ENCODE measurements around the gene RUFY2.
"Not testable (repeated sequence)": the region's sequence is repeated elsewhere in the genome, so short reads cannot be mapped to it uniquely, and the experiment has no call there.

The RUFY2 gene

DNA sequence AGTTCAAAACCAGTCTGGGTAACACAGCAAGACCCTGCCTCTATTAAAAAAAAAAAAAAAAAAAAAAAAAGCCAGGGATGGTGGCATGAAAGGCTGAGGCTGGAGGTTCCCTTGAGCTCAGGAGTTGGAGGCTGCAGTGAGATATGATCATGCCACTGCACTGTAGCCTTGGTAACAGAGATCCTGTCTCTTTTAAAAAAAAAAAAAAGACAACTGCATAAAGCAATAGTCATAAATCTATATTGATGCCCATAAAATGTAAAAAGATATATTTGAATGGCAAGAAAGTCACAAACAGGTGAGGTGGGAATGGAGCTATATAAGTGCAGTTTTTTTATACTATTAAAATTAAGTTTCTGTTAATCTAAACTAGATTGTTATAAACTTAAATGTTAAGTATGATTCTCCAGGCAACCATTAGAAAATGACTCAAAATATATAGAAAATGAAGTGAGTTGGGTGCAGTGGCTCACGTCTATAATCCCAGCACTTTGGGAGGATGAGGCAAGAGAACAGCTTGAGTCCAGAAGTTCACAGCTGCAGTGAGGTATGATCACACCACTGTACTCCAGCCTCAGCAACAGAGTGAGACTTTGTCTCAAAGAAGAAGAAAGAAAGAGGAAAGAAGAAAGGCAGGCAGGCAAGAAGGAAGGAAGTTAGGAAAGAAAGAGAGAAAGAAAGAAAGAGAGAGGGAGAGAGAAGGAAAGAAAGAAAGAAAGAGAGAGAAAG lies 88.6 kb downstream of the RUFY2 start:
- Histone ChIP-seq H3K9me3 (no peaks in the 10 kb centered on the region), H3K4me3 (ENCODE audit: low read depth, low read length) (no peak overlapping the region), H3K36me3 (no peaks in the 10 kb centered on the region), H3K27me3 (no peaks in the 10 kb centered on the region), H3K4me1 (no peaks in the 10 kb centered on the region)
- no peak for DNase-seq
- TF ChIP-seq CTCF (IDR thresholded peaks at IDR 0.05; ENCODE audit: low read depth, low read length), result no peak

DNA sequence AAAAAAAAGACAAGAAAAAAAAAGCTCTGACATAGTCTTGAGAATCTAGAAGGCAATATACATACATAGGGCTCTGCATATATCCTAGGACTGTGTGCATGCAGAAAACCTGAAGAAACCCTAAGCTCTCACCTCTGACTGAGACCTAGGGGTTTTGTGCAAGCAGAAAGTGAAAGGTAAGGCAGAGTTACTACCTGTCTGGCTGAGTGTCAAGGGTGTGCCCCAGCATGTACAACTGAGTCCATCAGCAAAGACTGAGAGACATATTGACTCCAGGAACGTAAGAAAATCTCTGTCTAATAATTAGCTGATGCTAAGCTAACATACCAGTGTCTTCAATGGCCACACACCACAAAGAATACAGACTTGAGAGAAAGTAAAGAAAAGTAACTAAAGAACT lies 91.5 kb downstream of the RUFY2 start:
- no peaks in the 10 kb centered on the region for H3K27me3 ChIP-seq
- TF ChIP-seq CTCF (IDR thresholded peaks at IDR 0.05; ENCODE audit: low read depth, low read length), result no peak
- no peaks in the 10 kb centered on the region for H3K4me1 ChIP-seq
- H3K9me3 ChIP-seq, result no peaks in the 10 kb centered on the region
- no peak overlapping the region for H3K4me3 ChIP-seq (ENCODE audit: low read depth, low read length)
- H3K36me3 ChIP-seq, result no peaks in the 10 kb centered on the region
- no peak for DNase-seq

GRCh38 chr10:68314930-68315329 lies 92.1 kb downstream of the RUFY2 start:
- DNase-seq; H3K9me3 ChIP-seq; H3K27me3 ChIP-seq; H3K4me1 ChIP-seq; H3K36me3 ChIP-seq; H3K4me3 ChIP-seq (ENCODE audit: low read depth, low read length): not testable (repeated sequence)

DNA sequence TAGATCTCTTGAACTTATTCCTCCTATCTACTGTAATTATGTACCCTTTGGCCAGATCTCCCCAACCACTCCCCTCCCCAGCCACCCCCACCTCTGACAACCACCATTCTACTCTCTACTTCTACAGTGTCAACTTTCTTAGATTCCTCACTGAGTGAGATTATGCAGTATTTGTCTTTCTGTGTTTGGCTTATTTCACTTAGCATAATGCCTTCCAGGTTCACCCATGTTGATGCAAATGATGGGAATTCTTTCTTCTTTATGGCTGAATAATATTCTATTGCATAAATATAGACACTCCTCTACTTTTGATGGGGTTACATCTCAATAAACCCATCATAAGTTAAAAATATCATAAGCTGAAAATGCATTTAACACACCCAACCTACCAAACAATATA lies 96.5 kb downstream of the RUFY2 start:
- Histone ChIP-seq H3K27me3 (no peaks in the 10 kb centered on the region), H3K36me3 (no peaks in the 10 kb centered on the region), H3K4me1 (no peaks in the 10 kb centered on the region), H3K4me3 (ENCODE audit: low read depth, low read length) (no peak overlapping the region), H3K9me3 (no peaks in the 10 kb centered on the region)
- no peak for TF ChIP-seq CTCF (IDR thresholded peaks at IDR 0.05; ENCODE audit: low read depth, low read length)
- DNase-seq, result no peak

DNA sequence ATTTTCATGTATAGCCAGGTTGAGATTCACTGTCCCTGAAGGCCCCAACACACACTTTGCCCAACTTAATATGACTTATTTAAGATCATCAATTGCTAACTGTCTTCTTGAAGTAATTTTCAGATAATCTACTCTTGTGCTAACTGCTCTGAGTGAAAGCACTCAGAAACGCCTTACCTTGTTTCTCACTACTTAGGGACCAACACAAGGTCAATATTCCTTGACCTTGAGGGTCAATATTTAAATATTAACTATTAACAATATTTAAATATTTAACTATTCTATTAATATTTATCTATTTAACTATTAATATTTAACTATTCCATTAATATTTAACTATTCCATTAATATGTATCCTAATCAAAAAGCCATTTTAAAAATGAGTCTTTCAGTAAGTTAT lies 101.2 kb downstream of the RUFY2 start:
- Histone ChIP-seq H3K9me3 (no peaks in the 10 kb centered on the region), H3K4me3 (ENCODE audit: low read depth, low read length) (no peak overlapping the region), H3K4me1 (no peaks in the 10 kb centered on the region), H3K36me3 (no peaks in the 10 kb centered on the region), H3K27me3 (no peaks in the 10 kb centered on the region)
- DNase-seq, result no peak
- TF ChIP-seq CTCF (IDR thresholded peaks at IDR 0.05; ENCODE audit: low read depth, low read length), result no peak

GRCh38 chr10:68303849-68304412 lies 103.1 kb downstream of the RUFY2 start:
- no peak for DNase-seq
- no peaks in the 10 kb centered on the region for H3K9me3 ChIP-seq
- H3K4me3 ChIP-seq (ENCODE audit: low read depth, low read length), result no peak overlapping the region
- no peak for TF ChIP-seq CTCF (IDR thresholded peaks at IDR 0.05; ENCODE audit: low read depth, low read length)
- no peaks in the 10 kb centered on the region for H3K4me1 ChIP-seq
- H3K27me3 ChIP-seq, result no peaks in the 10 kb centered on the region
- no peaks in the 10 kb centered on the region for H3K36me3 ChIP-seq
